Measurements from ENCODE around the gene CAPN7.
A peak's percentile ranks its signal among the peaks of the same experiment; 100 is the strongest.

Gene CAPN7

DNA sequence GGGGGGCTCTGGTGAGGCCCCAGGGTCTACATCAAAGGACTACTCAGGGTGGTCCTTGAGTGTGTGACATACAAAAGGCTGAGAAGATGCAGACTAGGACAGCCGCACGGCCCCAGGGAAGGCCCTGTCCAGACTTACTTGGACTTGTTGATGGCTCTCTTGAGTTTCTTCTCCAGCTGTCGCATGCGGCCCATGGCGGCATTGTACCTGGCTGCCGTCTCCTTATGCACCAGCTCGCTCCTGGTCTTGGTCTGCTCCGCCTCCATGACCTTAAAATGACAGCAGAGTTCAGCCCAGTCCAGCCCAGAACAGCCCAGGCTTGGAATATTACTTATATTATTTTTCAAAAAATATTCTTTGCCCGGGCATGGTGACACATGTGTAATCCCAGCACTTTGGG lies 56.0 kb downstream of the CAPN7 start:
- H3K4me3 Mint-ChIP-seq: no peak overlapping the region
- H3K9me3 Mint-ChIP-seq: no peaks in the 10 kb centered on the region
- H3K27ac Mint-ChIP-seq (ENCODE audit: low read depth): no peak overlapping the region
- peaks cover 43% of the 10 kb centered on the region for H3K4me1 Mint-ChIP-seq
- H3K27me3 Mint-ChIP-seq: no peaks in the 10 kb centered on the region
- H3K36me3 Mint-ChIP-seq (ENCODE audit: insufficient read depth): peaks cover 43% of the 10 kb centered on the region
- ATAC-seq (replicated peaks; ENCODE audit: extremely low read depth, poor library complexity, severe bottlenecking): no peak
- DNase-seq (ENCODE audit: low spot score in 2 of 2): no peak

DNA sequence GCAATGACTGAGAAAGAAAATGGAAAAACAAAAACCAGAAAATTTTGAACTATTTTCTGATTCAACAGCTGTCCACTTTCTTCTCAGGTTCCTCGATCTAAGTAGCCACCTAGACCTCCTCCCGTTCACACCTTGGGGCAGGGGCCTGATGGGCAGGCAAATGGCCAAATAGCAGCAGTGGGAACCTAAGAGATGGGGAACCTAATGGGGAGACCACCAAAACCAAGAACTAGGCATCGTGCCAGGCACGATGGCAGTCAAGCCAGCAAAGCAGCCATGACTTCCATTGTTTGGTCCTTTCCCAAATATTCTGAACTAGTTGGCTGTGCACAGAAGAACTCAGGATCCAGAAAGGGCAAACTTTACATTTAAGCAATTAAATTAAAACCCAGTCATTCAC lies 57.1 kb downstream of the CAPN7 start:
- no peak for ATAC-seq (replicated peaks; ENCODE audit: extremely low read depth, poor library complexity, severe bottlenecking)
- H3K4me3 Mint-ChIP-seq: no peak overlapping the region

DNA sequence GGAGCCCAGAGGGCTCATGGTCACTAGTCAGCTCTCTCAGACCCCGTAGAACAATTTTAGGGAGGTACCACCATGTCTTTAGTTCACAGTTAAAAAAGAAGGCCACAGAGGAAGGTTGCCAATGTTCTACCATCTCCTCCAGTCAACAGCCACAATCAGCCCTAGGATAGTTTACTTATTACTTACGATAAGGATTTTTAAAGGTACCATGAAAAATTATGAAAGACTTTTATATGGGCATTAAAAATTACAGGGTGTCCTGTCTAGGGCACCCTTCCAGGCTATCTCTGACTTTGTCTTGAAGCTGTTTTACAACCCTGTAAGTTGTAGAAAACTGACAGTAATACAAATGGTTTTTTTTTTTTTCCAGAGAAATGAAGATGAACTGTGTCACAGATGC lies 57.9 kb downstream of the CAPN7 start:
- Mint-ChIP-seq H3K4me1 (peaks cover 46% of the 10 kb centered on the region), H3K27me3 (no peaks in the 10 kb centered on the region), H3K36me3 (ENCODE audit: insufficient read depth) (peaks cover 31% of the 10 kb centered on the region), H3K27ac (ENCODE audit: low read depth) (peak overlapping the region; percentile 51), H3K4me3 (no peak overlapping the region), H3K9me3 (no peaks in the 10 kb centered on the region)
- DNase-seq (ENCODE audit: low spot score in 2 of 2) (no peak), ATAC-seq (replicated peaks; ENCODE audit: extremely low read depth, poor library complexity, severe bottlenecking) (no peak)

More for the DNA sequence above, 57.1 kb downstream of the CAPN7 start:
- Mint-ChIP-seq H3K36me3 (ENCODE audit: insufficient read depth) (peaks cover 34% of the 10 kb centered on the region), H3K27ac (ENCODE audit: low read depth) (no peak overlapping the region), H3K9me3 (no peaks in the 10 kb centered on the region), H3K4me1 (peaks cover 40% of the 10 kb centered on the region), H3K27me3 (no peaks in the 10 kb centered on the region)
- no peak for DNase-seq (ENCODE audit: low spot score in 2 of 2)

DNA sequence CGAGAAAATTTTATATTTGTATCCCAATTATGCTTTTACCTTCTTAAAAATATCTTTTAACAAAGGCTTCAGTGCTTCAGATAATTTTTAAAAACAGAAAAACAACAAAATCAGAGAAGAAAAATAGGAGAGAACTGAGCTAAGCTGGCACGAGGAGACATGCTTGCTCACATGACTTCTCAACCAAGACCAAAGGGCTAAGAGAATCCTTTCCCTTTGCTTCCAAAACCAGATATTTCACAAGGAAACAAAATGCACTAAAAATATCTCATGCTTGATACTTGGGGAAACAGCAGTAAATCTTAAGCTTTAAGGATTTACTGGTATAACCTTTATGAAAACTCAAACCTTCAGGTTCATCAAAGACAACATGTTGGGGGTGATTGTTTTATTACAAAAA lies 58.4 kb downstream of the CAPN7 start:
- Mint-ChIP-seq H3K9me3 (no peaks in the 10 kb centered on the region), H3K4me1 (peaks cover 47% of the 10 kb centered on the region), H3K27me3 (no peaks in the 10 kb centered on the region), H3K27ac (ENCODE audit: low read depth) (peak overlapping the region; percentile 51), H3K4me3 (no peak overlapping the region), H3K36me3 (ENCODE audit: insufficient read depth) (peaks cover 31% of the 10 kb centered on the region)
- no peak for DNase-seq (ENCODE audit: low spot score in 2 of 2)
- no peak for ATAC-seq (replicated peaks; ENCODE audit: extremely low read depth, poor library complexity, severe bottlenecking)

DNA sequence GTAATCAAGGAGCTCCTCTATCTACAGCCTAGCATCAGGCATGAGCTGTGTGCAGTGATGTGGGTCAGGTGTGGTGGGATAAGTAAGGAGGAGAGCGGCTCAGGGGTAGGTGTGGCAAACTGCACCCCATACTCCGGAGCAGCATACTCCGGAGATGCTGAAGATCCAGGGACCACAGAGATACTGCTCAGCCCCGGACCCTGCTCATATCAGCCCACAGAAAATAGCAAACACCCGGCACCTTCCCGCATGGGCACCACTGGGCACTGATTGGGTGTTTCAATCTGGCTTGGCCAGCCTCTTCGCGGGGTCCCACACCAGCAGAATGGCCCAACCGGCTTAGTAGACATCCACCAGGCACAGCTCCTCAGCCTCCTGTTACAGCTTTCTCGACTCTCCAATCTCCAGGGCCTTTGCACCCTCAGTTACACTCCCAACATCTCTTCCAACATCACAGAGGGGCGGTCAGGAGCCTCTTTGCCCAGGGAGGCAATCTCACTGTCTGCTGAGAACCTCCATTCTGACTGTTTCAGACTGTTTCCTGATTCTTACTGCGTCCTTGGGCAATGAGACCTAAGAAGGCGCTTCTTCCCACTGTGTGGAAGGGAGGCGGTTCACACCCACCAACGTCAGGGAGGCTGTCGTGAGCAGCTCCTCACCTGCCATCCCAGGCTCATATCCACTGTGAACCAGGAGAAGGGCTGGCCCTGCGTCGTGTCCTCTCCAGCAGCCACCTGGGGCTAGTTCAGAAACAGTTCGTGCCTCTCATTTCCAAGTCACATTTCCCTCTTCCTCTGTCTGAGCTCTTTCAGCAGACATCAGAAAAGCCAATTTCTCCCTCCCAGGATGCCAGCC lies 59.8 kb downstream of the CAPN7 start:
- H3K4me1 Mint-ChIP-seq: peaks cover 53% of the 10 kb centered on the region
- peaks cover 24% of the 10 kb centered on the region for H3K36me3 Mint-ChIP-seq (ENCODE audit: insufficient read depth)

DNA sequence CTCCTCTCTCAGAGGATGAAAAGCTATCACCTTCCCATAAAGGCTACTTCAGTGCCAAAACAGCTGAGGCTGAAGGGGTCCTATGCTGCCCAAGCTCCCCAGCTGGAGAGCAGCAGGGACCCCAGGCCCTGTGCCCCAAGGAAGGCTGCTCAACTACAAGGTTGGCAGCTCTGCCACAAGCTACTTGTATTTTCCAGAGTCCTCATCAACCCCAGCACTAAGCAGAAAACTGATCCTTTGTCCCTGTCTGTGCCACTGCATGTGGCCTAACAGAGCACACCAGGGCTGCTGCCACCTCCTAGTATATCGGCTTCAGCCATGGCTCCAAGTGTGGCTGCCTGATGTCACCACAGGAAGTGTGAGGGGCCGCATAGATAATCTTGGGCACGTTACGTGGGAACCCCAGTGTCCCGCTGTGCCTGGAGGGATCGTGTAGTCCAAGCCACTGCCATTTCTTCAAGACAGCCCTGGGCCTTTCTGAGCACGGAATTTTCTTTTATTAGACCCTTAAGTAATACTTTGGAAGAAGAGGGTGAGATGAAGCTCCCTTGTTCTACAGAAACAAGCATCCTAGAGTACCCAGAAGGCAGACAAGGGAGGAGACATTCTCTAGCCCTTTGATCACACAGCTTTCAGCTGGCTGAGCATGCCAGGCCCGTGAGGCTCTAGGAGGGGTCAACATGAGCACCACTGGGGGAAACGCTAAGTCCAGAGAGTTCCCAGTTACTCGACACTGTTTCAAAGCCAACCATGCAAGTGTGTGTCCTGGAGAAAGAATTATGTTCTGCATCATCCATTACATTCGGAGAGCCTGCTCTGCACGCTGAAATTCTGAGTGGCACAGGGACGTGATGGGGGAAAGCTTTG lies 60.7 kb downstream of the CAPN7 start:
- Mint-ChIP-seq H3K27ac (ENCODE audit: low read depth) (peak overlapping the region; percentile 77), H3K27me3 (no peaks in the 10 kb centered on the region), H3K36me3 (ENCODE audit: insufficient read depth) (peaks cover 19% of the 10 kb centered on the region), H3K4me1 (peaks cover 52% of the 10 kb centered on the region), H3K9me3 (no peaks in the 10 kb centered on the region), H3K4me3 (peak overlapping the region; percentile 54)
- peak in 1 of 2 donors; percentile 6 for DNase-seq (ENCODE audit: low spot score in 2 of 2)
- no peak for ATAC-seq (replicated peaks; ENCODE audit: extremely low read depth, poor library complexity, severe bottlenecking)

More for the DNA sequence above, 59.8 kb downstream of the CAPN7 start:
- no peaks in the 10 kb centered on the region for H3K27me3 Mint-ChIP-seq
- no peaks in the 10 kb centered on the region for H3K9me3 Mint-ChIP-seq
- H3K27ac Mint-ChIP-seq (ENCODE audit: low read depth): peak overlapping the region; percentile 77
- H3K4me3 Mint-ChIP-seq: peak overlapping the region; percentile 54
- ATAC-seq (replicated peaks; ENCODE audit: extremely low read depth, poor library complexity, severe bottlenecking) (no peak), DNase-seq (ENCODE audit: low spot score in 2 of 2) (no peak)

DNA sequence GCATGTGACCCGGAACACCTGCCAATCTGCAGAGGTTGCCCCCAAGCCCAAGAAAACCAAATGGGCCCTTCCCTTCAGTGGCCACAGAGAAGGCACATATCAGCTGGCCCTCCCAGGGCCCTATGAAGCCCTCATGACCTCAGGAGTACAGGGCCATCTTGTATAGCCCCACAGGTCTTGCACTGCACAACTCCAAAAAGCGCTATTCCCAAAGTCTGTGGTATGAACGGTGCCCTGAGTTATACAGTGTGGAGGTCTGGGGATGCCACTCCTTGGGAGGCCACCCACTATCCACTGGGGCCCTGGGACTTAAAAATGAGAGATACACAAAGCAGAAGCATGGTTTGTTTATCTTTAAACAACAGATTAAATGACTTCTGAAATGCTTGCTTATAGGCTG lies 61.5 kb downstream of the CAPN7 start:
- H3K9me3 Mint-ChIP-seq: no peaks in the 10 kb centered on the region
- ATAC-seq (replicated peaks; ENCODE audit: extremely low read depth, poor library complexity, severe bottlenecking): no peak
- no peak overlapping the region for H3K27ac Mint-ChIP-seq (ENCODE audit: low read depth)
- no peak overlapping the region for H3K4me3 Mint-ChIP-seq
- H3K4me1 Mint-ChIP-seq: peaks cover 59% of the 10 kb centered on the region
- H3K27me3 Mint-ChIP-seq: no peaks in the 10 kb centered on the region
- DNase-seq (ENCODE audit: low spot score in 2 of 2): peak in 1 of 2 donors; percentile 14
- peaks cover 19% of the 10 kb centered on the region for H3K36me3 Mint-ChIP-seq (ENCODE audit: insufficient read depth)

DNA sequence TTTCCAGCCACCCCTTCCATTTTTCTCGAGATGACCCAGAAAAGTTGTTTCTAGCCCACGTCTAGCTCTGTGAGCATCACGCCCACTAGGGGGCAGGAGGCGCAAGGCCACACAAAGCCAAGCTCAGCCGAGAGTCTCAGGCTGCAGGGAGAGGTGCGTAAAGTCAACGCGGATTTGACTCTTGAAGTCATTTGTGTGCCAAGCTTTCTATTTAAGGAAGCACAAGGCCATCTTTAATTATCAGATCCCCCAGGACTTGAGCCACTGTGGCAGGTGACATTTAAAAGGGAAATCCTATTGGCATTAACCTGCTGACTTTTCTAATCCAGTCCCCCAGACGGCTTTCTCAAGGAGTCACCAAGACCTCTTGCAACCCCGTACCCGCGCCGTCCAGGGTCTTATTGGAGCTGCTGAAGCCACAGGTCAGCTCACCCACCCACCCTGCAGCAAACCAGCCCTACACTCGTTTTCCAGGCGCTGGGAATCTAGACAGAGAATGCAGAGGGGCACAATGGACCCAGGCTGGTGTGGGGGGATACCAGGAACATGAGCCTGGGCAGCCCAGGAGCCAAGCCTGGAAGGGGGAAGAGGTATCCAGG lies 62.1 kb downstream of the CAPN7 start:
- DNase-seq (ENCODE audit: low spot score in 2 of 2): peak; percentile 74 to 77
- peaks cover 19% of the 10 kb centered on the region for H3K36me3 Mint-ChIP-seq (ENCODE audit: insufficient read depth)
- no peak overlapping the region for H3K4me3 Mint-ChIP-seq
- no peak overlapping the region for H3K27ac Mint-ChIP-seq (ENCODE audit: low read depth)
- no peaks in the 10 kb centered on the region for H3K27me3 Mint-ChIP-seq
- peaks cover 66% of the 10 kb centered on the region for H3K4me1 Mint-ChIP-seq
- ATAC-seq (replicated peaks; ENCODE audit: extremely low read depth, poor library complexity, severe bottlenecking): peak; percentile 35
- no peaks in the 10 kb centered on the region for H3K9me3 Mint-ChIP-seq

DNA sequence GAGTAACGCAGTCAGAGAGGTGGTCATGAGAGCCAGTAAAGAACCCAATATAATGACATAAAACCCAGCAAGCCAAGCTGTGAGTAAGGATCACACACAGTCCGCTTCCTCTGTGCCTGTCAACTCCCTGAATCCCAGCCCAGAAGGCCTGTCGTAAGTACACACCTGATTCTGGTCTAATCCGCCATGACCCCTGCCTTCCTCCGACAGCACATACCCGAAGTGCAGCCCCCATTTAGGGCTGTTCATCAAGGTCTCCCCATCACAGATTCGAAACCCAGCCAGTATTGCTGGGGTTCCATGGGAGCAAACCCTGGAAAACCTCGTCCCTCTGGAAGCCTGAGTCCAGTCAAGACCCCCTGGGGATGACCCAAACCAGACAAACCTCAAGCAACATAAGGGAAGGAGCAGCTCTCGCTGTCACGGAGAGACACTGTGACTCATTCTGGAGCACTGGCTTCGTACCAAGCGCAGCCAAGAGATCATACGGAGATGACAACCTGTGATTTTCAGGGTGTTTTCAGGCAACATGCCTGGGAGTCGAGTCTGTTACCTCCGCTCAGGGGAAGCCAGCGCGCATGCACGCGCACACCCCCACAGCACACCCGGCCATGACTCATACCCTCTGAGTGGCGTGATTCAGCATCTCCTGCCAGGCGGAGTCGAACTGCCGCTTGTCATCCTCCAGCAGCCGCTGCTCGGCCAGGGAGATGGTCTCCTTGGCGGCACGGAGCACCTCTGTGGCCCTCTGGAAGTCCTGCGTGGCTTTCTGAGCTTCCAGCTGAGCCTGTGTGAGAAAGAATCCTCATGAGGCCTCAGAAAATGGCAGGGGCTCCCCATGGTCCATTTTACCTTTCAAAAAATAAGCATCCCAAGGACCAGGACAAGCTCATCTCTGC lies 63.3 kb downstream of the CAPN7 start:
- ATAC-seq (replicated peaks; ENCODE audit: extremely low read depth, poor library complexity, severe bottlenecking): peak; percentile 57
- Mint-ChIP-seq H3K4me3 (peak overlapping the region; percentile 71), H3K4me1 (peaks cover 78% of the 10 kb centered on the region), H3K9me3 (no peaks in the 10 kb centered on the region), H3K27me3 (no peaks in the 10 kb centered on the region), H3K27ac (ENCODE audit: low read depth) (peak overlapping the region; percentile 84), H3K36me3 (ENCODE audit: insufficient read depth) (peaks cover 19% of the 10 kb centered on the region)
- peak; percentile 55 to 75 for DNase-seq (ENCODE audit: low spot score in 2 of 2)

DNA sequence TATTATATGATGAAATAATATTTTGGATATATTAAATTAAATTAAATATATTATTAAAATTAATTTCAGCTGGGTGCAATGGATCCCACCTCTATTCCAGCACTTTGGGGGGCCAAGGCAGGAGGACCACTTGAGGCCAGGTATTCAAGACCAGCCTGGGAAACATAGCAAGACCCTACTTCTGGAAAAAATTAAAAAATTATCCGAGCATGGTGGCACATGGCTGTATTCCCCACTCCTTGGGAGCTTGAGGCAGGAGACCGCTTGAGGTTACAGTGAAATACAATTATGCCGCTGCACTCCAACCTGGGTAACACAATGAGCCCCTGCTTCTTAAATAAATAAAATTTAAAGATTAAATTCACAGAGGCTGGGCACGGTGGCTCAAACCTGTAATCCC lies 65.0 kb downstream of the CAPN7 start:
- Mint-ChIP-seq H3K27me3 (no peaks in the 10 kb centered on the region), H3K27ac (ENCODE audit: low read depth) (peak overlapping the region; percentile 92), H3K4me1 (peaks cover 82% of the 10 kb centered on the region), H3K9me3 (no peaks in the 10 kb centered on the region), H3K36me3 (ENCODE audit: insufficient read depth) (peaks cover 13% of the 10 kb centered on the region), H3K4me3 (no peak overlapping the region)
- ATAC-seq (replicated peaks; ENCODE audit: extremely low read depth, poor library complexity, severe bottlenecking): no peak
- DNase-seq (ENCODE audit: low spot score in 2 of 2): no peak

DNA sequence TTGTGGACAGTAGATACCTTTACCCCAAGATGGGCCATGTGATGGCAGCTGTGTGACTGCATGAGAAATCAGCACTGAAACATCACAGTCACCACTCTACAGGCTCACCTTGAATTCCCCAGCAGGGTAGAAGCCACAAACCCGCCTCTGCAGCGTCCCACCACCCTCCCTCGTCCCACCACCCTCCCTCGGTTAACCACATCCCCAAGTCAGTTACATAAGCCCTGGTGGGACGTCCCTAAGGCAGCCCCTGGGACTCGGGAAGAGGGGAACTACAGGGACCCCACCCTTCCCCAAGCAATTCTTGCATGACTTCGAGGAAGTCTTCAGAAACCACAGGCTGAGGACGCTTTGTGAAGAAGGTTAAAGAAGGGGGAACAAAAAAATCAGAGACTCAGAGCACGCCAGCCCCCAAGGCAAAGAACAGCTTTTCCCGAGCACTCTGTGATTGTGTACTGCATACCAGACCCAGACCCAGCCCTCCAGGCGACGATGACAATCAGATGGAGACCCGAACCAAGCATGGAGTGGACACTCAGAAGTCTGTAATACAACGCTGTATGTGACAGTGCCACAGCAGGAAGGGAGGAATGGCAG lies 65.8 kb downstream of the CAPN7 start:
- peak overlapping the region; percentile 92 for H3K27ac Mint-ChIP-seq (ENCODE audit: low read depth)

More for the DNA sequence above, 65.8 kb downstream of the CAPN7 start:
- ATAC-seq (replicated peaks; ENCODE audit: extremely low read depth, poor library complexity, severe bottlenecking) (peak; percentile 84), DNase-seq (ENCODE audit: low spot score in 2 of 2) (peak; percentile 61 to 76)
- Mint-ChIP-seq H3K27me3 (no peaks in the 10 kb centered on the region), H3K9me3 (no peaks in the 10 kb centered on the region), H3K4me1 (peaks cover 83% of the 10 kb centered on the region), H3K4me3 (peak overlapping the region; percentile 74), H3K36me3 (ENCODE audit: insufficient read depth) (peaks cover 13% of the 10 kb centered on the region)

Measured in central memory CD8-positive, alpha-beta T cell (primary cell).